K562 (cell line): ENCODE results near the gene CNOT6L. TPM values are rescaled to one million over a fixed set of nuclear protein-coding genes. Genes with fewer than 3 reads are reported as not detected.
A peak's percentile ranks its signal among the peaks of the same experiment; 100 is the strongest.

Experiments used
- ATAC-seq: fragments of 200-7000 bp; cut with Tn5 transposase; 3 replicates; pipeline ENCODE4 v1.9.1; 2020; ENCODE audit warnings: moderate library complexity
- BruUV-seq: library from RNA; stranded (reverse); fragments of 400-500 nt; replicated peaks from 2 replicates; lab custom pipeline; 2021; lab: Mats Ljungman, UMichigan
- CTCF ChIA-PET: fragments of 300-600 bp; formaldehyde crosslinking; extraction: SDS; loops from one replicate; lab custom pipeline; 2021; ENCODE audit warnings: low intra/inter-chr PET ratio; lab: Yijun Ruan, JAX
- POLR2A ChIA-PET: fragments of 300-600, 350-650 bp; sonication (Branson Sonifier 250); formaldehyde crosslinking; extraction: SDS; loops from one replicate; lab custom pipeline; 2021; ENCODE audit warnings: antibody characterized with exemption, inconsistent platforms; lab: Yijun Ruan, JAX
- DNase-seq, 4 experiments: peaks; one replicate each; pipeline versions ENCODE4 v3.0.0 to v3.0.0-alpha.2; 2011 to 2018; ENCODE audit warnings: low spot score in 3 of 4, mixed read lengths in 3 of 4; ENCODE audit errors: extremely low read depth in 1 of 4
- FAIRE-seq: peaks from 2 replicates; lab custom pipeline; 2011; peaks lifted over from hg19 to GRCh38; lab: Jason Lieb, UNC
- H2AFZ ChIP-seq: 2 replicates; pipeline ENCODE4 v1.6.0; 2011; ENCODE audit warnings: low read depth, low read length, control low read depth, inconsistent platforms
- H3K27ac ChIP-seq: fragments of 200-600 bp; 3 replicates; pipeline ENCODE4 v1.8.0; 2011; ENCODE audit warnings: low read depth, mild to moderate bottlenecking, control low read depth, inconsistent platforms, low read length, moderate library complexity, mixed read lengths; ENCODE audit errors: extremely low read depth
- H3K27me3 ChIP-seq, 2 experiments: fragments of 300-600 bp in 1 of 2; 2 replicates in 1 of 2; 3 replicates in 1 of 2; pipeline versions ENCODE4 v1.6.0 to v1.8.0; 2011; ENCODE audit warnings: inconsistent platforms in 2 of 2, low read length in 2 of 2, mild to moderate bottlenecking in 1 of 2, mixed read lengths in 1 of 2, moderate library complexity in 1 of 2; ENCODE audit not compliant: control insufficient read depth in 2 of 2, insufficient read depth in 2 of 2
- H3K36me3 ChIP-seq: fragments of 300-600 bp; 3 replicates; pipeline ENCODE4 v1.8.0; 2011; ENCODE audit warnings: mild to moderate bottlenecking, low read length, inconsistent platforms; ENCODE audit not compliant: control insufficient read depth, insufficient read depth
- H3K4me1 ChIP-seq, 2 experiments: fragments of 200-600 bp in 1 of 2; replicated peaks in 1 of 2; 2 replicates in 1 of 2; 3 replicates in 1 of 2; pipeline versions ENCODE4 v1.5.1 to v1.8.0; 2011; ENCODE audit warnings: inconsistent platforms in 2 of 2, low read length in 2 of 2, mild to moderate bottlenecking in 1 of 2, mixed read lengths in 1 of 2, moderate library complexity in 1 of 2; ENCODE audit not compliant: control insufficient read depth in 2 of 2, insufficient read depth in 2 of 2
- H3K4me2 ChIP-seq: 2 replicates; pipeline ENCODE4 v1.6.1; 2011; ENCODE audit warnings: low read length, control low read depth, inconsistent platforms, mixed read lengths; ENCODE audit not compliant: insufficient read depth
- H3K4me3 ChIP-seq: fragments of 200-600 bp; sonication (generic), shearing (Covaris generic); 2 replicates; pipeline ENCODE4 v1.5.1; 2016; ENCODE audit warnings: control low read depth, inconsistent platforms
- H3K79me2 ChIP-seq: fragments of 200-600 bp; 3 replicates; pipeline ENCODE4 v1.8.0; 2011; ENCODE audit warnings: low read length, inconsistent platforms; ENCODE audit not compliant: control insufficient read depth, insufficient read depth
- H3K9ac ChIP-seq, 2 experiments: 2 replicates each; pipeline versions ENCODE4 v1.6.0 to v1.6.1; 2011; ENCODE audit warnings: low read depth in 2 of 2, low read length in 2 of 2, control low read depth in 1 of 2, inconsistent platforms in 1 of 2, mild to moderate bottlenecking in 1 of 2, mixed read lengths in 1 of 2; ENCODE audit not compliant: insufficient read depth in 1 of 2
- H3K9me1 ChIP-seq: one replicate; pipeline ENCODE4 v1.6.0; 2011; ENCODE audit warnings: inconsistent platforms, mild to moderate bottlenecking, low read length, moderate library complexity; ENCODE audit not compliant: control insufficient read depth, insufficient read depth
- H3K9me3 ChIP-seq: replicated peaks from 2 replicates; pipeline ENCODE4 v1.5.1; 2011; ENCODE audit warnings: low read depth, low read length, inconsistent platforms; ENCODE audit not compliant: control insufficient read depth, insufficient read depth
- H4K20me1 ChIP-seq: replicated peaks from 2 replicates; pipeline ENCODE4 v1.6.1; 2011; ENCODE audit warnings: low read length, inconsistent platforms, mixed read lengths; ENCODE audit not compliant: control insufficient read depth, insufficient read depth
- C11orf30 ChIP-seq: fragments of 450-650 bp; IDR thresholded peaks from 2 replicates; pipeline ENCODE4 v1.6.1; 2016; ENCODE audit warnings: low read depth, mild to moderate bottlenecking
- HDAC6 ChIP-seq: IDR thresholded peaks from 2 replicates; pipeline ENCODE4 v1.6.1; 2012; ENCODE audit warnings: low read depth, mild to moderate bottlenecking, control low read depth, inconsistent platforms, low read length, moderate library complexity
- MAFF ChIP-seq: IDR thresholded peaks from 2 replicates; pipeline ENCODE4 v1.6.1; 2012; ENCODE audit warnings: low read length, improper control_type of control experiment
- MAFG ChIP-seq: fragments of 450-650 bp; conservative IDR thresholded peaks from 2 replicates; pipeline ENCODE4 v1.6.1; 2016; ENCODE audit warnings: missing genetic modification characterization, missing compliant biosample characterization
- MAFK ChIP-seq: IDR thresholded peaks from 2 replicates; pipeline ENCODE4 v1.6.1; 2011; ENCODE audit warnings: low read length, improper control_type of control experiment
- ZFP30 ChIP-seq: fragments of 250-450 bp; sonication (Bioruptor Pico); IDR thresholded peaks from 2 replicates; pipeline ENCODE4 v1.8.0; 2022; ENCODE audit warnings: moderate library complexity, mild to moderate bottlenecking, inconsistent platforms, borderline replicate concordance
- ZNF316 ChIP-seq: fragments of 450-650 bp; IDR thresholded peaks from 2 replicates; pipeline ENCODE4 v1.6.1; 2016
- WGBS: fragments of 100-300 bp; shearing (Covaris generic); methylation state at CpG from one replicate; pipeline ENCODE4 v1.1.6; 2016; ENCODE audit warnings: low coverage, mixed read lengths; ENCODE audit not compliant: insufficient coverage; ENCODE audit errors: missing lambda C conversion rate; 5-methylcytosine and 5-hydroxymethylcytosine counted together
- in situ Hi-C: fragments of 300-500 bp; cut with MboI; formaldehyde crosslinking; loops from 4 replicates; pipeline ENCODE4 v1.15.0; 2018; ENCODE audit warnings: inconsistent platforms, mixed read lengths
- intact Hi-C: fragments of 100-400 bp; cut with micrococcal nuclease; formaldehyde crosslinking; loops from 2 replicates; pipeline ENCODE4 v1.14.2; 2022
- polyA plus RNA-seq, 8 experiments: library from polyadenylated mRNA; depleted of rRNA in 4 of 8; stranded (reverse) in 5 of 8; unstranded in 3 of 8; fragments of >200 nt; fragmentation: Nextera tagmentation in 2 of 8; fragmentation: Illumina TruSeq in 1 of 8; extraction: Ambion mirVana in 2 of 8; extraction: Trizol in 1 of 8; gene quantifications; 2 replicates each; pipeline versions ENCODE4 v1.2.1 to v1.2.3, GENCODE V29; 2011 to 2014; ENCODE audit warnings: inconsistent platforms in 1 of 8, missing spikeins in 1 of 8
- small RNA-seq: library from RNA; depleted of rRNA; stranded (forward); fragments of <200 nt; gene quantifications from one replicate; pipeline ENCODE3, GENCODE V24; 2014
- total RNA-seq, 7 experiments: library from RNA; depleted of rRNA in 6 of 7; stranded (reverse); fragments of >200 nt in 6 of 7; fragmentation: Illumina TruSeq in 2 of 7; extraction: Trizol in 2 of 7; gene quantifications; 2 replicates each; pipeline versions ENCODE4 v1.2.1 to v1.2.3, GENCODE V29; 2011 to 2021; ENCODE audit warnings: low replicate concordance in 1 of 7

CNOT6L gene
- total and polyA plus RNA-seq, 9 of the 15 experiments (the other 6 are each of a cell fraction or from before 2014, with no cell fraction given) = 3.7 to 27.9 (median 6.5) TPM

DNA sequence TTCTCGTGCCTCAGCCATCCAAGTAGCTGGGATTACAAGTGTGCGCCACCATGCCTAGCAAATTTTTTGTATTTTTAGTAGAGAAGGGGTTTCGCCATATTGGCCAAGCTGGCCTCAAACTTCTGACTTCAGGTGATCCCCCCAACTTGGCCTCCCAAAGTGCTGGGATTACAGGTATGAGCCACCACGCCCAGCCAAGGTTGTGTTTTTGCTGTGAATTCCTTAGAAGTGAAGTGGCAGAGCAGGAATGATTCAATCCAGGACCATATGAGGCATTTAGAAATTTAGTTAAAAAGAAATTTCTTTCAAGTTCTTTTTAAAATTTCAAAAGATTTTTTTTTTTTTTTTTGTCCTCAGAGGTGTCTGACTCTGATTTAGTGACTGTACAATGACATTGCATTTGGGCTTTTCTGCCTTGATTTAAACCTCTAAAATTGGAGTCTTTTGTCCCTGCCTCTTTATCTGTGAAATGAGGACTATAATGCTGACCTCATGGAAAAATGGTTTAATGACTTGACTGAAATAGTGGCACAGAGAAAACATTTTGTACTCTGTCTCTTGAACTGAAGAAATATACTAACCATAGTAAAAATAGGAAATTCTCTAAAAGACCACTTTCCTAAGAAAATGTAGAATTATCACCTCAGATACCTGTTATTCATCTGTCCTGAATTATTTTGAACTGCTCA, 153.6 kb downstream of the CNOT6L start:
- intact Hi-C loops (no loop called here), in situ Hi-C loops (no loop called here)
- H3K36me3 ChIP-seq = no peaks in the 10 kb centered on the region
- no peak overlapping the region for H3K27ac ChIP-seq
- H3K9me3 ChIP-seq = no peaks in the 10 kb centered on the region
- no peaks in the 10 kb centered on the region for H3K79me2 ChIP-seq
- POLR2A ChIA-PET = no interaction called here
- peaks cover 5 to 14% of the 10 kb centered on the region in 2 experiments; a peak in 4 of 5 replicates for H3K27me3 ChIP-seq
- ATAC-seq (no peak), DNase-seq (no peak), FAIRE-seq (no peak)
- CTCF ChIA-PET = no interaction called here
- H3K4me1 ChIP-seq = no peaks in the 10 kb centered on the region
- no peak overlapping the region for H3K4me3 ChIP-seq
- no peak overlapping the region for H3K4me2 ChIP-seq
- no TSS peak for BruUV-seq
- no peak overlapping the region for H2AFZ ChIP-seq
- TF ChIP-seq ZFP30 (CRISPR knock-in tag) = no peak
- TF ChIP-seq MAFF = peak; percentile 69
- TF ChIP-seq HDAC6 = no peak
- TF ChIP-seq MAFG (tag) = peak; percentile 54; the same call in 1 of the 2 replicates
- peak; percentile 43; the same call in 1 of the 2 replicates for TF ChIP-seq C11orf30
- TF ChIP-seq MAFK = peak; percentile 47; the same call in 1 of the 2 replicates
- peak; percentile 80 for TF ChIP-seq ZNF316
- no peaks in the 10 kb centered on the region for H4K20me1 ChIP-seq
- H3K9me1 ChIP-seq = no peaks in the 10 kb centered on the region
- H3K9ac ChIP-seq = no peak overlapping the region
- 0% methylated on average over 4 of the region's 4 CpGs for WGBS

Small RNA genes lying within 50 kb of the gene (small RNA-seq; reads per million reads assigned to genes)
- gene AC112225.1 (not detected), gene RF00612 (not detected)

Other genes with a start within 250 kb of the CNOT6L start
- gene CXCL13, start 213.5 kb downstream of the CNOT6L start, total RNA-seq (2014; rRNA removed) = not detected in 2 replicates
- gene CXCL13, start 213.5 kb downstream of the CNOT6L start, total RNA-seq (2014; rRNA removed; fragmentation: Illumina TruSeq; extraction: Trizol) = not detected in 2 replicates
- gene CXCL13, start 213.5 kb downstream of the CNOT6L start, total RNA-seq (2015; rRNA removed; fragmentation: Illumina TruSeq; extraction: Trizol) = not detected in 2 replicates
- gene CXCL13, start 213.5 kb downstream of the CNOT6L start, total RNA-seq (2021) = not detected in 2 replicates
- gene CXCL13, start 213.5 kb downstream of the CNOT6L start, polyA plus RNA-seq (2011; rRNA removed) = not detected in 2 replicates
- not detected in 2 replicates for gene CXCL13, start 213.5 kb downstream of the CNOT6L start, polyA plus RNA-seq (2014; fragmentation: Illumina TruSeq; extraction: Trizol)
- not detected for gene CXCL13, start 213.5 kb downstream of the CNOT6L start, polyA plus RNA-seq (2014; fragmentation: Nextera tagmentation; extraction: Ambion mirVana)
- not detected in 2 replicates for gene CXCL13, start 213.5 kb downstream of the CNOT6L start, polyA plus RNA-seq (2014; rRNA removed)
- 32.9 and 38.4 TPM in 2 replicates for gene MRPL1, start 43.5 kb upstream of the CNOT6L start, total RNA-seq (2014; rRNA removed)
- 75.6 and 85.8 TPM in 2 replicates for gene MRPL1, start 43.5 kb upstream of the CNOT6L start, total RNA-seq (2014; rRNA removed; fragmentation: Illumina TruSeq; extraction: Trizol)
- 63.4 and 64.7 TPM in 2 replicates for gene MRPL1, start 43.5 kb upstream of the CNOT6L start, total RNA-seq (2015; rRNA removed; fragmentation: Illumina TruSeq; extraction: Trizol)
- 52.1 and 56.6 TPM in 2 replicates for gene MRPL1, start 43.5 kb upstream of the CNOT6L start, total RNA-seq (2021)
- 35.7 and 62.6 TPM in 2 replicates for gene MRPL1, start 43.5 kb upstream of the CNOT6L start, polyA plus RNA-seq (2011; rRNA removed)
- gene MRPL1, start 43.5 kb upstream of the CNOT6L start, polyA plus RNA-seq (2014; fragmentation: Illumina TruSeq; extraction: Trizol) = 48.1 and 53.7 TPM in 2 replicates
- 10 to 100 TPM; 65.4 to 75.7 TPM for gene MRPL1, start 43.5 kb upstream of the CNOT6L start, polyA plus RNA-seq (2014; fragmentation: Nextera tagmentation; extraction: Ambion mirVana)
- 43.7 and 63.7 TPM in 2 replicates for gene MRPL1, start 43.5 kb upstream of the CNOT6L start, polyA plus RNA-seq (2014; rRNA removed)
- gene FRAS1, start 238.0 kb upstream of the CNOT6L start, total RNA-seq (2014; rRNA removed) = under 0.01 TPM in 2 replicates
- gene FRAS1, start 238.0 kb upstream of the CNOT6L start, total RNA-seq (2014; rRNA removed; fragmentation: Illumina TruSeq; extraction: Trizol) = 0.04 TPM in 1 of 2 replicates, not detected in the other
- gene FRAS1, start 238.0 kb upstream of the CNOT6L start, total RNA-seq (2015; rRNA removed; fragmentation: Illumina TruSeq; extraction: Trizol) = 0.04 TPM in 2 replicates
- gene FRAS1, start 238.0 kb upstream of the CNOT6L start, total RNA-seq (2021) = 0.07 and 0.11 TPM in 2 replicates
- 0.01 TPM in 2 replicates for gene FRAS1, start 238.0 kb upstream of the CNOT6L start, polyA plus RNA-seq (2011; rRNA removed)
- 0.01 TPM in 2 replicates for gene FRAS1, start 238.0 kb upstream of the CNOT6L start, polyA plus RNA-seq (2014; fragmentation: Illumina TruSeq; extraction: Trizol)
- gene FRAS1, start 238.0 kb upstream of the CNOT6L start, polyA plus RNA-seq (2014; fragmentation: Nextera tagmentation; extraction: Ambion mirVana) = under 1 TPM in 1 of 2 experiments, not detected in 1; 0.07 TPM
- 0.01 TPM in 1 of 2 replicates, not detected in the other for gene FRAS1, start 238.0 kb upstream of the CNOT6L start, polyA plus RNA-seq (2014; rRNA removed)